Endothelial cell of umbilical vein (primary cell): ENCODE measurements around the gene OARD1.

ENCODE experiments used
- JUN ChIP-seq: IDR thresholded peaks from 2 replicates; pipeline ENCODE4 v1.6.1; 2011; ENCODE audit warnings: borderline replicate concordance, low read depth; ENCODE audit not compliant: insufficient read length, insufficient read depth
- MAX ChIP-seq: IDR thresholded peaks from 2 replicates; pipeline ENCODE4 v1.6.1; 2011; ENCODE audit not compliant: insufficient read depth, insufficient read length
- POLR2AphosphoS5 ChIP-seq: IDR thresholded peaks from 2 replicates; pipeline ENCODE4 v1.6.1; 2012; ENCODE audit warnings: low read depth, mild to moderate bottlenecking, control low read depth, low read length, moderate library complexity; ENCODE audit not compliant: insufficient read depth
- TF ChIP-seq, protein P1 (sequence below), 2 donors: IDR thresholded peaks; 1 replicate in 1 of 2; 2 replicates in 1 of 2; pipeline ENCODE4 v1.5.1; 2011; ENCODE audit warnings: low read length in 2 of 2, mild to moderate bottlenecking in 2 of 2, moderate library complexity in 2 of 2, control low read depth in 1 of 2, inconsistent platforms in 1 of 2, low read depth in 1 of 2; ENCODE audit not compliant: insufficient read depth in 1 of 2; ENCODE audit errors: extremely low read depth in 1 of 2

DNA sequence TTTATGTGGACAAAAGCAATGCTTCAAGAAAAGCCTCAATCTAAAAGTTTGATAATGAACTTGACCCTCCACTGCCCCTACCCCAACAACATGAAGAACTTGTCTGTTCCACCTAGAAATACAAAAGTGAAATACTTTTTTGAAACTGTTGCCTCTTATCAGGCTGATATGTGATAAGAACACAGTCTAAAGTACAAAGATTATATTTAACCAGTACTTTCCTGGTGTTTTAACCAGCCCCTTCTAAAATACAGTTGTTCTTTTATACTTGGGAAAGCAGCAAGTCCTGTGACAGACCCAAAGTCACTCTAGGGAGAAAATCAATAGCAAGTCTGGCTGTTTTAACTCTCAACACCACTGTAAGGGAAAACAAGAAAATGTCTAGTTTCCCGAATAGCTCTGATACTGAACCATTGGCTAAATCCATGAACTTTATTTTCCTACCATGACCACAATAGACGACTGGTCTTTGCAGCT, 6.6 kb downstream of the OARD1 start:
- TF ChIP-seq, protein P1, sequence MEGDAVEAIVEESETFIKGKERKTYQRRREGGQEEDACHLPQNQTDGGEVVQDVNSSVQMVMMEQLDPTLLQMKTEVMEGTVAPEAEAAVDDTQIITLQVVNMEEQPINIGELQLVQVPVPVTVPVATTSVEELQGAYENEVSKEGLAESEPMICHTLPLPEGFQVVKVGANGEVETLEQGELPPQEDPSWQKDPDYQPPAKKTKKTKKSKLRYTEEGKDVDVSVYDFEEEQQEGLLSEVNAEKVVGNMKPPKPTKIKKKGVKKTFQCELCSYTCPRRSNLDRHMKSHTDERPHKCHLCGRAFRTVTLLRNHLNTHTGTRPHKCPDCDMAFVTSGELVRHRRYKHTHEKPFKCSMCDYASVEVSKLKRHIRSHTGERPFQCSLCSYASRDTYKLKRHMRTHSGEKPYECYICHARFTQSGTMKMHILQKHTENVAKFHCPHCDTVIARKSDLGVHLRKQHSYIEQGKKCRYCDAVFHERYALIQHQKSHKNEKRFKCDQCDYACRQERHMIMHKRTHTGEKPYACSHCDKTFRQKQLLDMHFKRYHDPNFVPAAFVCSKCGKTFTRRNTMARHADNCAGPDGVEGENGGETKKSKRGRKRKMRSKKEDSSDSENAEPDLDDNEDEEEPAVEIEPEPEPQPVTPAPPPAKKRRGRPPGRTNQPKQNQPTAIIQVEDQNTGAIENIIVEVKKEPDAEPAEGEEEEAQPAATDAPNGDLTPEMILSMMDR (IDR thresholded peaks at IDR 0.05; ENCODE audit: extremely low read depth in 1 of 2, insufficient read depth in 1 of 2, low read depth in 1 of 2, low read length in 2 of 2) = no peak
- no peak for TF ChIP-seq POLR2AphosphoS5
- no peak for TF ChIP-seq MAX
- no peak for TF ChIP-seq JUN
